ENCODE results near the gene PPP2R2B.
A peak's percentile ranks its signal among the peaks of the same experiment; 100 is the strongest.

The PPP2R2B gene

DNA sequence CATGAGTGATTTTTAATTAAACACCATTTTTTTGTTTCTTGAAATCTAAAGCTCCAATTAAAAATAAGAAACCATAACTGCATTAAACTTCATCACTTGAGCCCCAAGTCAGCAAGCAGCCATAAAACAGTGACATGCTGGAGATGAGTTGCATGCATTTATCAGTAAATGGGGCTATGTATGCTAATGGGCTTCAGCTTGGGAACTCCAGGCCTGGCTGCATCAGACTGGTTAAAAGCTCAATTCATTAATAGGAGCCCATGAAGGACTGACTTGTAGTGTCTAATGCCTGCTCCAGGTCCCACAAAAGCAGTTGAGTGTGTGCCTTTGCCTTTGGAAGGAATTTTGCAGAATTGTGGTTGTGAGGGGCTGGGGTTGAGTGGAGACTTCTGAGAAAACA, 328.9 kb downstream of the PPP2R2B start:
- no peak for DNase-seq (ENCODE audit: low read depth, low spot score)

DNA sequence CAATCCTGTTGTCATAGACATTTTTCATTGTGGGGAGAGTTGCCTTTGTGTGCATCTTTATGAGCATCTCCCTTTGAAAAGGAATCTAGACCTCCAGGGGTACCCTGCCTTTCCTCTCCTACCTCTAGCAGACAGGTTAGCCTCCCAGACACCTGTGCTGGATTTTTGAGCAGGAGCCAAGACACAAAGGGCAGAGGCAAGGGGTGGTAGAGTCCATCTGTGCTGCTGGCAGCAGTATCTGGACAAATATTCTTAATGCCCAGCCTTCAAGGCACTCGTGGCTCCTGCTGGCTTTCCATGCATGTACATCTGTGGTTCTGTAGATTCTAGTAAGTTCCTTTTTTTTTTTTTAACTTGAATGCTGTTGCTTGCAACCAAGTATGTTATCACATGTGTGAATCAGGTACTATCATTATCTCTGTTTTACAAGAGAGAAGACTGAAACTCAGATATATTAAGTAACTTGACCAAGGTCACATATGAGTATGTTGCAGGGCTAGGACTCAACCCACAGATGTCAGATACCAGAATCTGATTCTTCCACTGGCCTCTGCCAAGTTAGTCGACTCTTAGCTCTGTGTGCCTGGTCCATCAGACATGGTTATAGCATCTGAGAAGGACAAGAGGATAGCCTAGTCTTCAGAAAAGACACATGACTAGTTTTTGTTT, 329.6 kb downstream of the PPP2R2B start:
- DNase-seq (ENCODE audit: low read depth, low spot score), result no peak

DNA sequence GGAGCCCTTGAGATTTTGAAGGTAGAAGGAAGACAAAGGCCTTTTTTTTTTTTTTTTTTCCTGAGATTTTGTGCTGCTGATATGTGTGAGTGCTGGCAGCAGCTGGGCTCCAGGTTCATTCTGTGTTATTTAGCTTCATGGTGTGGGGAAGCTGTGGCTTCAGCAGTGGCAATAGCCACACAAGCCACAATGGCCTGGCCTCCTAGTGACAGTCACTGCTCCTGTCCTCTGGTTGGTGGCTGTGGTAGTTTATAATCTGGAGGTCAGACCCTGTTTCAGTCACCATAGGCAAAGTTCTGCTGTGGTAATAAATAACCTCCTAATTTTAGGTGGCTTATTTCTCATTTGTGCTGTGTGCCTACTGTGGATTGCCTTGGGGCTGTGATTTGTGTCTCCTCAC, 334.3 kb downstream of the PPP2R2B start:
- DNase-seq (ENCODE audit: low read depth, low spot score), result no peak

DNA sequence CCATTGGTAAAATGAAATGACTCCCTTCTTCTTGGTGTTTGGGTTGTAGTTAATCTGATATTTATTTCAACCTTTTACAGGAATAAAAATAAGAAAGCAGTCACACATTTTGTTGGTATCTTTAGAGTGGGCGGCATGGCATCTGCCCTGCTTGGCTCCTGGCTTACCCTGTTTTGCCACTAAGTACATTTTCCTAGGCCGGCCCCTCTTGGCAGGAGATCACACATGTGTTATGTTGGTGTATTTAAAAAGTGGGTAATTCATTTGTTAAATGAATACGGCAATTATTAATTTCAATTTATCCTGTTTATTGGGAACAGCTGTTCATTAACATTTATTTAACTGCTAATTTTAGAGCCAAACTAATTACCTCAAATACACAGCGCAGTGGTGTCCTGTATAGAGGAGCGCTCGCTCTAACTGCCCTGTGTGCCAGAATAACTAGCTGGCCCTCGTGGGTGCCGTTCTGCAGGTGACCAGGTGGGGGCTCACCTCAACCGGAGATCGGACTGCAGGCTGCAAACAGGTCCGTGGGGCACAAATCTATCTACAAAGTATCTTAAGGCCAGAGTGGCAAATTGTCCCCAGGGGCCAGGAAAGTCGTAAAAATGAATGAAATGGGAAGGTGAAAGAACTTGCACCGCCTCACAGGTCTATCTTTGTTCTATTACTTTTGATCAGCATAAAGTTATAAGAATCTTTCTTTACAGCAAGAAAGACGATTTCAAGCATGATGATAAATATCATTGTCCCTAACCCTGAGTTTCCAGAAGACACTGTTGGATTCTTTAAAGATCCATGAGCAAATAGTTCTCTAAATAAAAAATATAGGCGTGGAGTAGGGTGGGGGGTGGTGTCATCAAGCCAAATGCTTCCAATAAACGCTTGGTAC, 336.4 kb downstream of the PPP2R2B start:
- peak; percentile 86 for DNase-seq (ENCODE audit: low read depth, low spot score)

DNA sequence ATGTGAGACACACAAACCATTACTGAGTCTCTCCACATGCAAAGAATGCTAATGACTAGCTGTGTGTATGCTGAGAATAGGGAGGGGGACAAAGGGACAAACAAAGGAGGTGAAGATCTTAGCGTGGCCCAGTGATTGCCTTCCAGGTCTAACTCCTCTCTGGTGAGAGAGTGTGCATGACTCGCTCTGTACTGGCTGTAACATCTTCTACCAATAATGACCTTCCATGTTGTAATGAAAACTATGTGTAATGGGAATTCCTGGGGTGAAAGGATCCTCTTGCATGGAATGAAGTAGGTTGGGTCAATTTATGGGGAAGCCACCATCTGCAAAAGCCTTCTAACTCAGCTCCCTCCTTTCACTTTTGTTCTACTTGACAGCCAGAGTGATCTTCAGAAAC, 338.1 kb downstream of the PPP2R2B start:
- no peak for DNase-seq (ENCODE audit: low read depth, low spot score)

DNA sequence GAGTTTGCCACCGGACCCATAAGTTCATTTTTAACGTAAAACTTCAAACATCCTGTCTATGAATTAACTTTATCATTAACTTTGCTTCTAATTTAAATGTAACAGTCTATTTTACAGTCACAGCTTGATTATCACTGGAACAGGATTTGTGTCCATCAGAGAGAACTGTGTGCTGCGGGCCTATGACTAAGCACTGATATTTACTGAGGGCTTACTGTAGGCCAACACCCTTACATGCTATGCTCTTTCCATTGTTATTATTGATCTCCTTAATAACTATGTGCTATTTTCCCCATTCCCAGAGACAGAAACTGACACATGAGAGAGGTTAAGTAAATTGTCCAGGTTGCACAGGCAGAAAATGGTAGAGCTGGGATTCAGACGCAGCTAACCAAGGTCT, 338.6 kb downstream of the PPP2R2B start:
- no peak for DNase-seq (ENCODE audit: low read depth, low spot score)

DNA sequence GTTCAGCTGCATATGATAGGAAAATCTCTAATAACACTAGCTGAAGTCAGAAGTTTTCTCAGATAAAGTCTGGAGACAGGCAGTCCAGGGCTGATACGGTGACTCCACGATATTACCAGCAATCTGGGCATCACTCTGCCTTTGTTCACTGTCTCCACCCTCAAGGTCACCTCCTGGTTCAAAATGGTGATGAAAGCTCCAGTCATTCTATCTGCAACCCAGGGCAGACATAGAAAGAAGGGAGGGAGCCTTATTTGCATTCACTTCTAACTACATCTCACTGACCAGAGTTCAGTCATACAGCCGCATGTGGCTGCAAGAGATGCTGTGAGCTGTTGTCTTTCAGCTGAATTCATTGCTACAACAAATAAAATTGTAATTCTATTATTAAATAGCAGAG, 340.1 kb downstream of the PPP2R2B start:
- DNase-seq (ENCODE audit: low read depth, low spot score), result no peak

DNA sequence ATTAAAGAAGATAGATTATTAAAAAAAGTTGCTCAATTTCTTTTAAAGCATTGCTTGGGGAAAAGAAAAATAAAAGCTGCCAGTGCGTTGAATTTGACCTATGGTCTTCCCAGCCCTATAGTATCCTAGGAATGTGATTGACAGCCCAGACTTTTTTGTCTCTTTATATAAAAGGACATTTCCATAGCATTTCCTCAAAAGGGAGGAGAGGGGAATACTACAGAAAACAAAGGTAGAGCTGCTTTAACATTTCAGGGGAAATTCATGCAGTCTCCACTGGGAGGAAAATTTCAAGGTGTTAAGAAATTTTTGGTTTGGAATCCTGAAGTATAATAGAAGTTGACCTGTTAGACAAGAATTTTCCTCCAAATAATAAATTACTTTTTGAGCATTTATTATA, 344.7 kb downstream of the PPP2R2B start:
- DNase-seq (ENCODE audit: low read depth, low spot score), result no peak

DNA sequence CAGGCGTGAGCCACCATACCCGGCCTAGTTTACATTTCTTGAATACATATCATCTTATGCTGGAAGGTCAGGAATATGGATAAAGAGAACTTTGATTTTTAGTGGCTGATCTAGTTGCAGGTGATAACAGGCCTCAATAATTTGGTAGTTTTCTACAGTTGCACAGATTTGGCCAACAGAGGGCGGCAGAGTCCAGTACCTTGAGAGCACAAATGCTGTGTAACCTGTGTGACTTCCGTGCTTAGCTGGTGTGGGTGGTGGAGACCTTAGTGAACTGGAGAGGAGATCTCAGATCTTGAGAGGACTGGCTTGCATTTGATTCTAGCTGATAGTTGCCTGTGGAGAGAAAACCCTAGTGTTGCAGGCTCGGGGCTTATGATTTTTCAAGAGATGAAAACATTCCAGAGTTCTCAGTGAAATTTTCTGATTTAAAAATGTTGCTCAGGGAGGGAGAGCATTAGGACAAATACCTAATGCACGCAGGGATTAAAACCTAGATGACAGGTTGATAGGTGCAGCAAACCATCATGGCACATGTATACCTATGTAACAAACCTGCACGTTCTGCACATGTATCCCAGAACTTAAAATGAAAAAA, 345.2 kb downstream of the PPP2R2B start:
- peak; percentile 70 for DNase-seq (ENCODE audit: low read depth, low spot score)

All from ELF-1 (cell line).